Lower leg skin (tissue), 4 donors: ENCODE measurements around the gene ADAP2. TPM values are rescaled to one million over a fixed set of nuclear protein-coding genes. Genes with fewer than 3 reads are reported as not detected.
"Not testable (repeated sequence)": the region's sequence is repeated elsewhere in the genome, so short reads cannot be mapped to it uniquely, and the experiment has no call there.

Source experiments
- DNase-seq, 2 donors: peaks; one replicate each; pipeline ENCODE4 v3.0.0-alpha.2; 2019; ENCODE audit warnings: low spot score in 2 of 2
- H3K4me3 ChIP-seq: fragments of 200-600 bp; sonication (generic); 2 replicates; pipeline ENCODE4 v1.5.1; 2017; ENCODE audit warnings: mild to moderate bottlenecking, low read depth; ENCODE audit not compliant: poor library complexity, severe bottlenecking
- CTCF ChIP-seq, 3 donors: fragments of 450-650 bp; IDR thresholded peaks; one replicate each; pipeline ENCODE4 v1.5.1; 2016; ENCODE audit warnings: antibody characterized with exemption in 3 of 3, mild to moderate bottlenecking in 3 of 3, moderate library complexity in 2 of 3
- POLR2A ChIP-seq, 2 donors: fragments of 450-650 bp; IDR thresholded peaks; one replicate each; pipeline ENCODE4 v1.6.1; 2016 to 2017; ENCODE audit warnings: antibody characterized with exemption in 2 of 2, mild to moderate bottlenecking in 1 of 2, moderate library complexity in 1 of 2
- WGBS, 2 donors: methylation state at CpG; one replicate each; pipeline ENCODE4 v1.1.5; 2018; 5-methylcytosine and 5-hydroxymethylcytosine counted together
- intact Hi-C: fragments of 100-400 bp; cut with DNase I; formaldehyde crosslinking; loops from one replicate; pipeline ENCODE4 v1.15.0; 2023; ENCODE audit warnings: low total_unique reads
- total RNA-seq, 4 donors: library from RNA; depleted of rRNA; stranded (reverse); fragments of >200 nt; gene quantifications; one replicate each; pipeline ENCODE4 v1.1.0, GENCODE V29; 2016

The ADAP2 gene
- total RNA-seq, 4 donors from 2014 or later, result 13.6 to 24.1 (median 18.3) TPM

- TF ChIP-seq CTCF (IDR thresholded peaks at IDR 0.05) (no peak), POLR2A (IDR thresholded peaks at IDR 0.05) (no peak)
- intact Hi-C loops, result no loop called here
- DNase-seq, result no peak
- no peak overlapping the region for H3K4me3 ChIP-seq
- 87 to 89% methylated on average over 5 of the region's 5 CpGs for WGBS, 2 donors
Observed at GRCh38 chr17:30927756-30928155, 6.0 kb downstream of the ADAP2 start.

DNA sequence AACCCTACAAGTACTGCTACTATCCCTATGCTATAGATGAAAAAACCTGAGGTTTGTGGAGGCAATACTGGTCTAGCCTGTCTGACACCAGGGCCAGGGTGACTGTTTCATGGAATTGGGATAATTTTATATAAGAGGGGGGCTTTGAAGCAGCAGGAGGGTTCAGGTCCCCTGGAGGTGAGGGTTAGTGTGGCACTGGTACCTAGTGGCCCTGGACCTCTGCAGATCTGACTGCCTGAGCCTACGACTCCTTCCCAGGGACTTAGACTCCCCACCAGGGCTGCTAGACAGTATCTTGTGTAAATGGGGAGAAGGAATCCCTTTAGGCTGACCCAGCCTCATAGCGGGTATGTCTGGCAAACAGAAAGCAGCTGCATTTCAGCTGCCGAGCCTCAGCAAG, 6.8 kb downstream of the ADAP2 start:
- TF ChIP-seq POLR2A (IDR thresholded peaks at IDR 0.05), result no peak
- no peak for TF ChIP-seq CTCF (IDR thresholded peaks at IDR 0.05)
- H3K4me3 ChIP-seq, result no peak overlapping the region
- WGBS, 2 donors, result 83 to 92% methylated on average over 3 of the region's 3 CpGs
- intact Hi-C loops, result no loop called here
- no peak for DNase-seq

GRCh38 chr17:30929081-30929633, 7.4 kb downstream of the ADAP2 start:
- WGBS, 2 donors, result 71% methylated on average over 8 of the region's 8 CpGs
- no peak for TF ChIP-seq POLR2A (IDR thresholded peaks at IDR 0.05)
- TF ChIP-seq CTCF (IDR thresholded peaks at IDR 0.05), result no peak

GRCh38 chr17:30929861-30930260, 8.1 kb downstream of the ADAP2 start:
- H3K4me3 ChIP-seq, DNase-seq, intact Hi-C loops: not testable (repeated sequence)
- 97 to 99% methylated on average over 3 of the region's 3 CpGs for WGBS, 2 donors

More at GRCh38 chr17:30929081-30929633, 7.4 kb downstream of the ADAP2 start:
- no peak for DNase-seq
- intact Hi-C loops, result no loop called here
- no peak overlapping the region for H3K4me3 ChIP-seq

- H3K4me3 ChIP-seq, result no peak overlapping the region
- TF ChIP-seq CTCF (IDR thresholded peaks at IDR 0.05) (no peak), POLR2A (IDR thresholded peaks at IDR 0.05) (no peak)
- no peak for DNase-seq
- intact Hi-C loops, result no loop called here
- WGBS, 2 donors, result 92 to 93% methylated on average over 3 of the region's 3 CpGs
Observed at GRCh38 chr17:30930495-30930894, 8.8 kb downstream of the ADAP2 start.

DNA sequence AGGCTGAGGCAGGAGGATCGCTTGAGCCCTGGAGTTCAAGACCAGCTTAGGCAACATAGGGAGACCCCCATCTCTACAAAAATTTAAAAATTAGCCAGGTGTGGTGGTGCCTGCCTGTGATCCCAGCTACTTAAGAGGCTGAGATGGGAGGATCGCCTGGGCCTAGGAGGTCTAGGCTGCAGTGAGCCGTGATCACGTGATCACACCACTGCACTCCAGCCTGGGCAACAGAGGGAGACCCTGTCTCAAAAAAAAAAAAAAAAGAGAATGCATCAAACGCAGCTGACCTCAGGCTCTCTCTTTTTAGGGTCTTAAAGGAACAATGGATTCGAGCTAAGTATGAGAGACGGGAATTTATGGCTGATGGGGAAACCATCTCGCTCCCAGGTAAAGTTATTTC, 9.8 kb downstream of the ADAP2 start:
- intact Hi-C loops, H3K4me3 ChIP-seq, DNase-seq: not testable (repeated sequence)
- WGBS, 2 donors, result 94 to 95% methylated on average over 8 of the region's 8 CpGs

GRCh38 chr17:30933966-30934365, 12.2 kb downstream of the ADAP2 start:
- 56 to 71% methylated on average over 5 of the region's 5 CpGs for WGBS, 2 donors
- intact Hi-C loops, result no loop called here
- no peak for DNase-seq
- TF ChIP-seq POLR2A (IDR thresholded peaks at IDR 0.05) (no peak), CTCF (IDR thresholded peaks at IDR 0.05) (no peak)
- no peak overlapping the region for H3K4me3 ChIP-seq
